ENCODE measurements around the gene ZPBP.

- TF ChIP-seq CTCF (IDR thresholded peaks at IDR 0.05; ENCODE audit: borderline replicate concordance, extremely low read depth, low read length, poor library complexity, severe bottlenecking) (no peak), EZH2 (IDR thresholded peaks at IDR 0.05; ENCODE audit: borderline replicate concordance, low read depth, low read length, severe bottlenecking) (no peak)
Observed at GRCh38 chr7:49911909-49912308, 181.1 kb downstream of the ZPBP start.

Measured in DND-41 (cell line).